Liver (tissue), 9 donors: ENCODE data around the gene CPSF4L. TPM values are rescaled to one million over a fixed set of nuclear protein-coding genes. Genes with fewer than 3 reads are reported as not detected.

Experiments used
- DNase-seq: peaks from one replicate; pipeline ENCODE4 v3.0.0-alpha.2; 2017; ENCODE audit warnings: low spot score
- H3K27ac ChIP-seq, 2 donors: one replicate each; pipeline ENCODE4 v1.7.0; 2013; ENCODE audit warnings: inconsistent platforms in 2 of 2, low read length in 2 of 2, control low read depth in 1 of 2, low read depth in 1 of 2, mild to moderate bottlenecking in 1 of 2
- H3K27me3 ChIP-seq, 4 donors: one replicate each; pipeline versions ENCODE4 v1.6.1 to v1.7.0; 2013; ENCODE audit warnings: low read length in 3 of 4, inconsistent platforms in 1 of 4, mild to moderate bottlenecking in 1 of 4, moderate library complexity in 1 of 4; ENCODE audit not compliant: control insufficient read depth in 4 of 4, insufficient read depth in 4 of 4
- H3K36me3 ChIP-seq, 4 donors: one replicate each; pipeline versions ENCODE4 v1.6.1 to v1.7.0; 2013; ENCODE audit warnings: low read length in 3 of 4, mild to moderate bottlenecking in 3 of 4, low read depth in 1 of 4, moderate library complexity in 1 of 4; ENCODE audit not compliant: control insufficient read depth in 4 of 4, insufficient read depth in 3 of 4
- H3K4me1 ChIP-seq, 4 donors: one replicate each; pipeline versions ENCODE4 v1.6.1 to v1.7.0; 2013; ENCODE audit warnings: low read length in 3 of 4, mild to moderate bottlenecking in 3 of 4, moderate library complexity in 1 of 4; ENCODE audit not compliant: control insufficient read depth in 4 of 4, insufficient read depth in 4 of 4
- H3K4me3 ChIP-seq, 3 donors: one replicate each; pipeline versions ENCODE4 v1.6.1 to v1.7.0; 2013; ENCODE audit warnings: low read length in 3 of 3, control low read depth in 1 of 3, low read depth in 1 of 3, mild to moderate bottlenecking in 1 of 3
- H3K9ac ChIP-seq, 2 donors: one replicate each; pipeline ENCODE4 v1.7.0; 2013; ENCODE audit warnings: low read length in 2 of 2, mild to moderate bottlenecking in 2 of 2, moderate library complexity in 2 of 2, control low read depth in 1 of 2, low read depth in 1 of 2
- H3K9me3 ChIP-seq, 4 donors: one replicate each; pipeline versions ENCODE4 v1.6.1 to v1.7.0; 2013; ENCODE audit warnings: low read length in 3 of 4; ENCODE audit not compliant: control insufficient read depth in 4 of 4
- EGR1 ChIP-seq, 2 donors: IDR thresholded peaks; 2 replicates each; pipeline ENCODE4 v1.6.1; 2016 to 2018; ENCODE audit warnings: antibody characterized with exemption in 2 of 2, low read depth in 2 of 2
- FOXA1 ChIP-seq: IDR thresholded peaks from 2 replicates; pipeline ENCODE4 v1.6.1; 2016; ENCODE audit warnings: antibody characterized with exemption
- FOXA2 ChIP-seq: IDR thresholded peaks from 2 replicates; pipeline ENCODE4 v1.6.1; 2016; ENCODE audit warnings: antibody characterized with exemption
- GABPA ChIP-seq, 2 donors: IDR thresholded peaks in 1 of 2; conservative IDR thresholded peaks in 1 of 2; 2 replicates each; pipeline ENCODE4 v1.6.1; 2016; ENCODE audit warnings: antibody characterized with exemption in 2 of 2, mild to moderate bottlenecking in 1 of 2, moderate library complexity in 1 of 2
- HNF4A ChIP-seq, 2 donors: conservative IDR thresholded peaks; 2 replicates each; pipeline ENCODE4 v1.6.1; 2016; ENCODE audit warnings: antibody characterized with exemption in 2 of 2, mild to moderate bottlenecking in 2 of 2
- HNF4G ChIP-seq: IDR thresholded peaks from 2 replicates; pipeline ENCODE4 v1.6.1; 2016; ENCODE audit warnings: antibody characterized with exemption
- JUND ChIP-seq, 2 donors: IDR thresholded peaks; 2 replicates each; pipeline ENCODE4 v1.6.1; 2016; ENCODE audit warnings: antibody characterized with exemption in 2 of 2
- NR2F2 ChIP-seq: IDR thresholded peaks from 2 replicates; pipeline ENCODE4 v1.6.1; 2016; ENCODE audit warnings: antibody characterized with exemption
- RAD21 ChIP-seq, 2 donors: IDR thresholded peaks; 2 replicates each; pipeline ENCODE4 v1.6.1; 2016; ENCODE audit warnings: antibody characterized with exemption in 2 of 2, mild to moderate bottlenecking in 2 of 2
- RXRA ChIP-seq, 2 donors: IDR thresholded peaks; 2 replicates each; pipeline ENCODE4 v1.6.1; 2017 to 2018; ENCODE audit warnings: antibody characterized with exemption in 2 of 2, mild to moderate bottlenecking in 1 of 2
- SP1 ChIP-seq: IDR thresholded peaks from 2 replicates; pipeline ENCODE4 v1.6.1; 2018; ENCODE audit warnings: antibody characterized with exemption, mild to moderate bottlenecking
- YY1 ChIP-seq: IDR thresholded peaks from 2 replicates; pipeline ENCODE4 v1.6.1; 2016; ENCODE audit warnings: antibody characterized with exemption, mild to moderate bottlenecking
- WGBS: extraction: QIAGEN DNeasy Blood & Tissue Kit; methylation state at CpG from one replicate; pipeline ENCODE4 v1.1.7; 2013; 5-methylcytosine and 5-hydroxymethylcytosine counted together
- polyA plus RNA-seq, 2 donors: library from polyadenylated mRNA; stranded (reverse) in 1 of 2; unstranded in 1 of 2; fragments of 200-250 nt in 1 of 2; fragments of >200 nt in 1 of 2; fragmentation: Nextera tagmentation in 1 of 2; extraction: Ambion mirVana in 1 of 2; gene quantifications; one replicate each; pipeline versions ENCODE4 v1.2.1 to v1.2.3, GENCODE V29; 2013 to 2015
- total RNA-seq, 2 donors: library from RNA; depleted of rRNA; stranded (reverse); fragments of >200 nt; gene quantifications; one replicate each; pipeline ENCODE4 v1.2.3, GENCODE V29; 2014
- TF ChIP-seq, protein P1 (sequence below): IDR thresholded peaks from 2 replicates; pipeline ENCODE4 v1.6.1; 2016; ENCODE audit warnings: antibody characterized with exemption
- TF ChIP-seq, protein P2 (sequence below): fragments of 150-350 bp; IDR thresholded peaks from 2 replicates; pipeline ENCODE4 v1.5.1; 2017; ENCODE audit warnings: improper control_type of control experiment, low read depth, low read length; ENCODE audit not compliant: missing input control
- TF ChIP-seq, protein P3 (sequence below): IDR thresholded peaks from 2 replicates; pipeline ENCODE4 v1.6.1; 2016; ENCODE audit warnings: antibody characterized with exemption
- TF ChIP-seq, protein P4 (sequence below): IDR thresholded peaks from 2 replicates; pipeline ENCODE4 v1.6.1; 2016; ENCODE audit warnings: antibody characterized with exemption, mild to moderate bottlenecking
- donor health status: healthy.
- donor health status: healthy.
- donor health status: healthy.
- donor health status: healthy.
- donor health status: healthy.

CPSF4L gene
- total and polyA plus RNA-seq, 4 donors: not detected

DNA sequence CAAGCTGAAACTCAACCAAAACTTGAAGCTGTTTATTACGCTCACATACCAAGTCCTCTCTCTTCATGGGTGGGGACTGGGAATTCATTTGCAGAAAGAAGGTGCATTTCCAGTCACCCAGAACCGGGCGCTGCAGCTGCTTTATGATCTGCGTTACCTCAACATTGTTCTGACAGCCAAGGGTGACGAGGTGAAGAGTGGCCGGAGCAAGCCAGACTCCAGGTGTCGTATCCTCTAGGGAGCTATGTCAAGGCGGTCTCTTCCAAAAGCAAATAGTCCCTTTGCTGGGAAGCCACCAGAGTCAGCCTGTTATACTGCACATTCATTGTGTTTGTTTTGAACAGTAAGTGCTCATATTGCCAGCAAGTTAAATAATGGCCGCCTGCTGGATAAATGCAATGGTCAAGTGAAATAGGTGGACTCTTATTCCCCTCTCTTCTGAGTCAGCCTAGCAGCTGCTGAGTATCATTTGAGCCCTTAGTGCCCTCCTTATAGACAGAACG is 56.2 kb downstream of the CPSF4L start:
- H3K27me3 ChIP-seq: no peaks in the 10 kb centered on the region
- no peak overlapping the region for H3K27ac ChIP-seq
- 85% methylated on average over 10 of the region's 10 CpGs for WGBS
- H3K36me3 ChIP-seq: peaks cover 8 to 65% (median 43%) of the 10 kb centered on the region in 4 donors
- DNase-seq: no peak
- H3K9ac ChIP-seq: no peak overlapping the region
- no peaks in the 10 kb centered on the region for H3K9me3 ChIP-seq
- no peak for TF ChIP-seq NR2F2
- TF ChIP-seq, protein P1, sequence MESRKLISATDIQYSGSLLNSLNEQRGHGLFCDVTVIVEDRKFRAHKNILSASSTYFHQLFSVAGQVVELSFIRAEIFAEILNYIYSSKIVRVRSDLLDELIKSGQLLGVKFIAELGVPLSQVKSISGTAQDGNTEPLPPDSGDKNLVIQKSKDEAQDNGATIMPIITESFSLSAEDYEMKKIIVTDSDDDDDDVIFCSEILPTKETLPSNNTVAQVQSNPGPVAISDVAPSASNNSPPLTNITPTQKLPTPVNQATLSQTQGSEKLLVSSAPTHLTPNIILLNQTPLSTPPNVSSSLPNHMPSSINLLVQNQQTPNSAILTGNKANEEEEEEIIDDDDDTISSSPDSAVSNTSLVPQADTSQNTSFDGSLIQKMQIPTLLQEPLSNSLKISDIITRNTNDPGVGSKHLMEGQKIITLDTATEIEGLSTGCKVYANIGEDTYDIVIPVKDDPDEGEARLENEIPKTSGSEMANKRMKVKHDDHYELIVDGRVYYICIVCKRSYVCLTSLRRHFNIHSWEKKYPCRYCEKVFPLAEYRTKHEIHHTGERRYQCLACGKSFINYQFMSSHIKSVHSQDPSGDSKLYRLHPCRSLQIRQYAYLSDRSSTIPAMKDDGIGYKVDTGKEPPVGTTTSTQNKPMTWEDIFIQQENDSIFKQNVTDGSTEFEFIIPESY: no peak
- no peak for TF ChIP-seq EGR1 (IDR thresholded peaks at IDR 0.05; ENCODE audit: low read depth in 2 of 2)
- TF ChIP-seq FOXA2: no peak
- no peak for TF ChIP-seq GABPA (IDR thresholded peaks at IDR 0.05 in 1 of 2, conservative IDR thresholded peaks at IDR 0.05 in 1 of 2)
- TF ChIP-seq, protein P2, sequence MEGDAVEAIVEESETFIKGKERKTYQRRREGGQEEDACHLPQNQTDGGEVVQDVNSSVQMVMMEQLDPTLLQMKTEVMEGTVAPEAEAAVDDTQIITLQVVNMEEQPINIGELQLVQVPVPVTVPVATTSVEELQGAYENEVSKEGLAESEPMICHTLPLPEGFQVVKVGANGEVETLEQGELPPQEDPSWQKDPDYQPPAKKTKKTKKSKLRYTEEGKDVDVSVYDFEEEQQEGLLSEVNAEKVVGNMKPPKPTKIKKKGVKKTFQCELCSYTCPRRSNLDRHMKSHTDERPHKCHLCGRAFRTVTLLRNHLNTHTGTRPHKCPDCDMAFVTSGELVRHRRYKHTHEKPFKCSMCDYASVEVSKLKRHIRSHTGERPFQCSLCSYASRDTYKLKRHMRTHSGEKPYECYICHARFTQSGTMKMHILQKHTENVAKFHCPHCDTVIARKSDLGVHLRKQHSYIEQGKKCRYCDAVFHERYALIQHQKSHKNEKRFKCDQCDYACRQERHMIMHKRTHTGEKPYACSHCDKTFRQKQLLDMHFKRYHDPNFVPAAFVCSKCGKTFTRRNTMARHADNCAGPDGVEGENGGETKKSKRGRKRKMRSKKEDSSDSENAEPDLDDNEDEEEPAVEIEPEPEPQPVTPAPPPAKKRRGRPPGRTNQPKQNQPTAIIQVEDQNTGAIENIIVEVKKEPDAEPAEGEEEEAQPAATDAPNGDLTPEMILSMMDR: no peak
- no peak for TF ChIP-seq JUND (IDR thresholded peaks at IDR 0.05)
- TF ChIP-seq FOXA1: no peak
- no peak for TF ChIP-seq YY1
- H3K4me1 ChIP-seq: peaks cover 2 to 35% (median 23%) of the 10 kb centered on the region in 4 donors
- no peak overlapping the region for H3K4me3 ChIP-seq

DNA sequence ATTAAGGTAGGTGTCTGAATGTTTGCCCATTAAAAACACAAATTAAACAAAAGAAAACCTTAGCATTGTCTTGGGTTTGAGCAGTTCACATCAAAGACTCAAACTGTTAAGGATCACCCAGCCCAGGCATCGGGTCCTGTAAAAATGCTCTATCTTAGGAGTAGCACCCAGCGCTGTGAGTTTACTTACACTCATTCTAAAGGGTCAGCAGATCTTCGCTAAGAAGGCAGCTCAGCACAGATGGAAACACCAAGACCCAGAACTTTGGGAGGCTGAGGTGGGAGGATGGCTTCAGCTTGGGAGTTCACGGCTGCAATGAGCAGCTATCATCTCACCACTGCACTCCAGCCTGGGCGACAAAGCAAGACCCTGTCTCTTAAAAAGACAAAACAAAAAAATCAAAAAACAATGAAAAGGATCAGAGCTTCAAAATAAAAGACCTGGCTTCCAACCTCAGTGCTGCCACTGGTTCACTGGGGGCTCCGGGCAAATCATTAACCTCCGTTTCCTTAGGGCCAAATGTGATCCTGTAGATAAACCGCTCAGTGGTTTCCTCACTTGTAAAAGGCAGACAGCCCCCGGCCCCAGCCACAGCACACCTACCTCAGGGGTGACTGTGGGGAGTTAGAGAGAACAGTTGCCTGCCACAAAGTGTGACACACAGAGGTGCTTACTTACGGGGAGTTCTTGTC is 57.7 kb downstream of the CPSF4L start:
- WGBS: 75% methylated on average over 10 of the region's 10 CpGs
- Histone ChIP-seq H3K27ac (no peak overlapping the region), H3K4me3 (no peak overlapping the region), H3K9me3 (no peaks in the 10 kb centered on the region), H3K4me1 (peaks cover 4 to 49% (median 33%) of the 10 kb centered on the region in 4 donors), H3K36me3 (peaks cover 11 to 60% (median 45%) of the 10 kb centered on the region in 4 donors), H3K27me3 (no peaks in the 10 kb centered on the region), H3K9ac (no peak overlapping the region)
- no peak for DNase-seq
- TF ChIP-seq RXRA (IDR thresholded peaks at IDR 0.05): no peak
- no peak for TF ChIP-seq GABPA (IDR thresholded peaks at IDR 0.05 in 1 of 2, conservative IDR thresholded peaks at IDR 0.05 in 1 of 2)
- TF ChIP-seq, protein P3, sequence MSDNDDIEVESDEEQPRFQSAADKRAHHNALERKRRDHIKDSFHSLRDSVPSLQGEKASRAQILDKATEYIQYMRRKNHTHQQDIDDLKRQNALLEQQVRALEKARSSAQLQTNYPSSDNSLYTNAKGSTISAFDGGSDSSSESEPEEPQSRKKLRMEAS: no peak
- no peak for TF ChIP-seq HNF4A (conservative IDR thresholded peaks at IDR 0.05)
- no peak for TF ChIP-seq YY1
- no peak for TF ChIP-seq HNF4G
- TF ChIP-seq FOXA2: no peak
- TF ChIP-seq, protein P4, sequence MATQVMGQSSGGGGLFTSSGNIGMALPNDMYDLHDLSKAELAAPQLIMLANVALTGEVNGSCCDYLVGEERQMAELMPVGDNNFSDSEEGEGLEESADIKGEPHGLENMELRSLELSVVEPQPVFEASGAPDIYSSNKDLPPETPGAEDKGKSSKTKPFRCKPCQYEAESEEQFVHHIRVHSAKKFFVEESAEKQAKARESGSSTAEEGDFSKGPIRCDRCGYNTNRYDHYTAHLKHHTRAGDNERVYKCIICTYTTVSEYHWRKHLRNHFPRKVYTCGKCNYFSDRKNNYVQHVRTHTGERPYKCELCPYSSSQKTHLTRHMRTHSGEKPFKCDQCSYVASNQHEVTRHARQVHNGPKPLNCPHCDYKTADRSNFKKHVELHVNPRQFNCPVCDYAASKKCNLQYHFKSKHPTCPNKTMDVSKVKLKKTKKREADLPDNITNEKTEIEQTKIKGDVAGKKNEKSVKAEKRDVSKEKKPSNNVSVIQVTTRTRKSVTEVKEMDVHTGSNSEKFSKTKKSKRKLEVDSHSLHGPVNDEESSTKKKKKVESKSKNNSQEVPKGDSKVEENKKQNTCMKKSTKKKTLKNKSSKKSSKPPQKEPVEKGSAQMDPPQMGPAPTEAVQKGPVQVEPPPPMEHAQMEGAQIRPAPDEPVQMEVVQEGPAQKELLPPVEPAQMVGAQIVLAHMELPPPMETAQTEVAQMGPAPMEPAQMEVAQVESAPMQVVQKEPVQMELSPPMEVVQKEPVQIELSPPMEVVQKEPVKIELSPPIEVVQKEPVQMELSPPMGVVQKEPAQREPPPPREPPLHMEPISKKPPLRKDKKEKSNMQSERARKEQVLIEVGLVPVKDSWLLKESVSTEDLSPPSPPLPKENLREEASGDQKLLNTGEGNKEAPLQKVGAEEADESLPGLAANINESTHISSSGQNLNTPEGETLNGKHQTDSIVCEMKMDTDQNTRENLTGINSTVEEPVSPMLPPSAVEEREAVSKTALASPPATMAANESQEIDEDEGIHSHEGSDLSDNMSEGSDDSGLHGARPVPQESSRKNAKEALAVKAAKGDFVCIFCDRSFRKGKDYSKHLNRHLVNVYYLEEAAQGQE: no peak
- TF ChIP-seq, protein P1: no peak
- TF ChIP-seq SP1: no peak
- TF ChIP-seq RAD21 (IDR thresholded peaks at IDR 0.05): no peak
- TF ChIP-seq, protein P2: no peak
